Activated T-helper 17 cell treated with anti-CD3 and anti-CD28 coated beads, Interleukin-2, amount 50 U/mL, for 72 hours (primary cell): ENCODE results near the gene RCC2. TPM values are rescaled to one million over a fixed set of nuclear protein-coding genes. Genes with fewer than 3 reads are reported as not detected.
"Not testable (repeated sequence)": the region's sequence is repeated elsewhere in the genome, so short reads cannot be mapped to it uniquely, and the experiment has no call there.

Experiments used
- ATAC-seq: fragments of 150-1000 bp; cut with Tn5 transposase; replicated peaks from 2 replicates; pipeline ENCODE4 v1.10.0; 2021; ENCODE audit warnings: mild to moderate bottlenecking, moderate library complexity
- H3K27ac Mint-ChIP-seq: one replicate; pipeline ENCODE4 v1.8.0; 2022; ENCODE audit warnings: mixed read lengths
- H3K27me3 Mint-ChIP-seq: one replicate; pipeline ENCODE4 v1.8.0; 2022; ENCODE audit warnings: mixed read lengths
- H3K36me3 Mint-ChIP-seq: one replicate; pipeline ENCODE4 v1.8.0; 2022; ENCODE audit warnings: low read depth, mild to moderate bottlenecking, mixed read lengths
- H3K4me1 Mint-ChIP-seq: one replicate; pipeline ENCODE4 v1.8.0; 2022; ENCODE audit warnings: mixed read lengths
- H3K4me3 Mint-ChIP-seq: one replicate; pipeline ENCODE4 v1.8.0; 2022; ENCODE audit warnings: mild to moderate bottlenecking, mixed read lengths
- H3K9me3 Mint-ChIP-seq: one replicate; pipeline ENCODE4 v1.8.0; 2022; ENCODE audit warnings: mixed read lengths
- total RNA-seq, 2 donors: library from RNA; stranded (reverse); gene quantifications; one replicate each; pipeline ENCODE4 v1.2.3, GENCODE V29; 2022

Gene RCC2
- total RNA-seq, 2 donors from 2014 or later, result 60.5 to 108 TPM

DNA sequence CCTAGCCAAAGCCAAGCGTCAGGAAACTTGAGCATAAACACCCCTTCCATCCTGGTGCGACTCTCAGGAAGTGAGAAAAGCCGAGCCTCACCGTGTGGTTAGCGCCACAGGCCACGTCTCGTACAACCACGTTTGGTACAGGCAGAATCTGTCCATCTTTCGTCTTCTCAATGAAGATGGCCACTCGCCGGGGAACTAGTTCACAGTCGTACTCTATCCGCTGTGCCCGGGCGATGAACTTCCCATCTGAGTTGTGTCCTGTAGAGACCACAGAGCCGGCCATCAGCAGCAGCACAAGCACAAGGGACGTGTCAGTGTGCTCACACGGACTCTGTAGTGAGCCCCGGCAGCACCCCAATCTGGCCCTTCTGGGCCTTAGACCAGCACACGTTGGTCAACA is 23.1 kb downstream of the RCC2 start:
- Mint-ChIP-seq H3K4me1 (peaks cover 4% of the 10 kb centered on the region), H3K27me3 (no peaks in the 10 kb centered on the region), H3K36me3 (peaks cover 100% of the 10 kb centered on the region), H3K4me3 (no peak overlapping the region), H3K9me3 (no peaks in the 10 kb centered on the region), H3K27ac (no peak overlapping the region)
- no peak for ATAC-seq

DNA sequence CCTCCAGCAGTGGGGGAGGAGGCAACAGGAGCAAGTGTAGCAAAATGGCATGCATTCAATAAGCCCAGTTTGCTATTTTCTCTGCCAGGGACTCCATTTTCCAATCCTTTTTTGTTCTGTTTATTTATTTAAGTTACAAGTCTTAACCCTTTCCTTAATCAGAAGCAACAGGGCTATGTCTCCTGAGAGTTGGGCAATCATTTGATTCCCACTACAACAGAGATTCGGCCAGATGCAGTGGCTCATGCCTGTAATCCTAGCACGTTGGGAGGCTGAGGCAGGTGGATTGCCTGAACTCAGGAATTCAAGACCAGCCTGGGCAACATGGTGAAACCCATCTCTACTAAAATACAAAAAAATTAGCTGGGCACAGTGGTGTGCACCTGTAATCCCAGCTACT is 25.5 kb downstream of the RCC2 start:
- no peaks in the 10 kb centered on the region for H3K4me1 Mint-ChIP-seq
- no peak for ATAC-seq
- H3K27me3 Mint-ChIP-seq, result no peaks in the 10 kb centered on the region
- H3K9me3 Mint-ChIP-seq, result no peaks in the 10 kb centered on the region
- no peak overlapping the region for H3K4me3 Mint-ChIP-seq
- H3K36me3 Mint-ChIP-seq, result peaks cover 100% of the 10 kb centered on the region
- H3K27ac Mint-ChIP-seq, result no peak overlapping the region

DNA sequence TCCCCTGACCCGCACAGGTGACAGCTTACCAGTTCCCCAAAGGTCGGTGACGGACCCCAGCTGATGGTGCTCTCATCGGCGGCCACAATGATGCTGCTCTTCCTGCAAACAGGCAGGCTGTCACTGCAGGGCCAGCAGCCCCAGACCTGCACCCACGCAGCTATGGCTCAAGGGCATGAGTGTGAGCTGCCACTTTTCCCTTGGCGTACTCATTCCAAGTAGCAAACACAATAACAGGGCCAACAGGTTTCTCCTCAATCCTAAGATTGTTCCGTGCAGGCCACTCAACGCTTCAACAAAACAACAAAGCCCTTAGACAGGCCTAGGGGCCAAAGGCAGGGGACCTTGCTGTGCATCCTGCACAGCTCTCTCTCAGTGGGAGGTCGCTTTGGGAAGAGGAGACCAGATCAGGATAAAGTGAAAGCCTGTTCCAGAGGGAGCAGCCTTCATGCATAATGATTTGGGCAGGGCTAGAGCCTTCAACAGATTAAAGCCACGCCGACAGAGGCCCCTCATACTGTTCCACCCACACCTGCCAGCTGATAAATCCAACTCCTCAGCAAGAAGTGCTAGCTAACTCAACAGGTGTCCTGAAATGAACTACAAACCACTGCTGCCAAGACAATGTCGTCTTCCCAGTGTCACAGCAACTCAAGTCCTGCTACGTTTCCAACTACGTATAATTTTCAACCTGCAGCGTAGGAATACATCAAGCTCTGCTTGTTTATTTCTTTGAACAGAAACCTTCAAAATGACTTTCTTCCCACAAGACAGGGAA is 27.2 kb downstream of the RCC2 start:
- no peaks in the 10 kb centered on the region for H3K9me3 Mint-ChIP-seq
- H3K4me3 Mint-ChIP-seq, result no peak overlapping the region
- no peak overlapping the region for H3K27ac Mint-ChIP-seq
- no peaks in the 10 kb centered on the region for H3K27me3 Mint-ChIP-seq
- H3K36me3 Mint-ChIP-seq, result peaks cover 100% of the 10 kb centered on the region
- no peaks in the 10 kb centered on the region for H3K4me1 Mint-ChIP-seq
- ATAC-seq, result no peak

DNA sequence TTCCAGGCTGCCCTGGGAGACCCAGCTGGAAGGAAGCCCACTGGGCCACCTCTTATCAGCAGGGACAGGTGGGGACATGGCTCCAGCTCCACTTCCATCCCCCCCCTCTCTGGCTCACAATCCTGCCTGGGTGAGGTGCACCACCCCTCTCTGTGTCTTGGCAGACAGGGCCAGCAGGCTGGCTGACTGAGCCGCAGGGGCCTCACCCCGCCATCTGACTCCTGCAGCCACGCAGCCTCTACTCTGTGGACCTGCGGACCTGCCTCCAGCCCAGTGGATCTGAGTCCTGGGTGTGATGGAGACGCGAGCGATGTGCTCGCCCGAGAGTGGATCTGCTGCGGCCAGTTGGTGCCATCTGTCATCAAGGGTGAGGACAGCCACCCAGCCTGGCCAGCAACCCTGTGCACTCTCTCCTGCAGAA is 30.1 kb downstream of the RCC2 start:
- Mint-ChIP-seq H3K36me3 (peaks cover 82% of the 10 kb centered on the region), H3K4me1 (no peaks in the 10 kb centered on the region)
- ATAC-seq, result no peak

DNA sequence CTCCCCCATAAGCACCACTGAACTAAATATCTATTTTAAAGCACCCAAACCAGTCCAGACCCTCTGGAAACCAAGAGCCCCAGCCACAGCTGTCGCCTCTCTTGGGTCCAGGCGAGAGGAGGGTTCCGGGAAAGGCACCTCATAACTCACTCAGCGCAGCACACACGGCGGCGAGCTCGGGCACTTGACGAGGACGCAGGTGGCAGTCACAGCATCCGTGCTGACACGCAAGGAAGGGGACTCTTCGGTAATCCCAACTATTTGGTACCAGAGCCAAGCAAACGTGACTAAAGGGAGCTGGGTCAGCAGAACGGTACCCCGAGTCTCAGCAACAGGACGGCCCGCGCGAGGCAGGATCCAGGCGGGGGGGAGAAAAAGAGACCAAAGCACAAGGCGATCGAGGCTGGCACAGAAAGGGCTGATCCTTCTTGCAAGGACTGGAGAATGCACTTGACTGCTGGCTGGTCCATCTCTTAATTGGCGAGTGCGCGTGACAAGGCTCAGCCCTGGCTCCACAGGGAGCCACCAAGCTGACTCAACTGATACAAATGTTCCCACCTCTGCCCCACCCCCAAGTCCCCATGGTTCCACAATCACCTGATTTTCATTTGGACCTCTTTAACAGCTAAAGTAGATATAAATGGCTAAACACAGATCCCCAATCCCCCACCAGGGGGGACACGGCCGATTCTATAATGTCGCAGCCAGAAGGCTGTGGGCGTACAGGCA is 31.5 kb downstream of the RCC2 start:
- ATAC-seq, H3K9me3 Mint-ChIP-seq, H3K4me3 Mint-ChIP-seq, H3K27me3 Mint-ChIP-seq, H3K27ac Mint-ChIP-seq, H3K4me1 Mint-ChIP-seq: not testable (repeated sequence)
- H3K36me3 Mint-ChIP-seq, result peaks cover 68% of the 10 kb centered on the region

More for the DNA sequence above, 30.1 kb downstream of the RCC2 start:
- H3K4me3 Mint-ChIP-seq, result no peak overlapping the region
- no peaks in the 10 kb centered on the region for H3K9me3 Mint-ChIP-seq
- no peak overlapping the region for H3K27ac Mint-ChIP-seq
- no peaks in the 10 kb centered on the region for H3K27me3 Mint-ChIP-seq

DNA sequence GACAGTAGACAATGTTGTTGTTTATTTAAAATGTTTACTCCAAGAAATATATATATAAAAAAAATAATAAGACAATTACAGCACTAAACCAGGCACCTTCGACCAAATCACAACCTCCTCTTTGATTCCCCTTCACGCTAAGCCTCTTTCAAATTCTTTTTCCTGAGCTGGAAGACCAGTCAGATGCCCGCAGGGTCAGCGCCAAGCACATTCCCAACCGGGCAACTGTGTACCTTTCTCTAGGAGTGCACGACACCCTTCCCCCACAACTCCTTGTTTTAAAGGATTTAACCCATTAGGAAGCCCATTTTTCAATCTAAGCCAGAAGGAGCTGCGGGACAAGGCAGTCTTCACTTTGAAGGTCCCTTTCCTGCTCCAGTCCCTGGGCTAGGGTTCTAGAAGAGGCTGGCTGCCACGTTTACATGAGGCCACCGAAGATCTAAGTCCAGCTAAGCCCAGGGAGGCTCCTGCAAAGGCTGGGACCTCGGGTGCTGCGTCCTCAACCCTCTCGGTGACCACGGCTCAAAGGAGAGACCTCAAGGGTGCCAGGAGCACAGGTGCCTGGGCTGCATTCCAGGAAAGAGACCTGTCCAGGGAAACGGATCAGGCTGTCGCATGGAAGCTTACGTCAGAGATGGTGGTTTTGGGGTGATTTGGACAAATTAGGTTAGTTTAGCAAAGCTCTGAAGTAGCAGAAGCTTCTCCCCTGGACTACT is 32.6 kb downstream of the RCC2 start:
- not testable (repeated sequence) for ATAC-seq, H3K4me3 Mint-ChIP-seq, H3K27ac Mint-ChIP-seq, H3K27me3 Mint-ChIP-seq, H3K4me1 Mint-ChIP-seq, H3K9me3 Mint-ChIP-seq
- peaks cover 57% of the 10 kb centered on the region for H3K36me3 Mint-ChIP-seq

DNA sequence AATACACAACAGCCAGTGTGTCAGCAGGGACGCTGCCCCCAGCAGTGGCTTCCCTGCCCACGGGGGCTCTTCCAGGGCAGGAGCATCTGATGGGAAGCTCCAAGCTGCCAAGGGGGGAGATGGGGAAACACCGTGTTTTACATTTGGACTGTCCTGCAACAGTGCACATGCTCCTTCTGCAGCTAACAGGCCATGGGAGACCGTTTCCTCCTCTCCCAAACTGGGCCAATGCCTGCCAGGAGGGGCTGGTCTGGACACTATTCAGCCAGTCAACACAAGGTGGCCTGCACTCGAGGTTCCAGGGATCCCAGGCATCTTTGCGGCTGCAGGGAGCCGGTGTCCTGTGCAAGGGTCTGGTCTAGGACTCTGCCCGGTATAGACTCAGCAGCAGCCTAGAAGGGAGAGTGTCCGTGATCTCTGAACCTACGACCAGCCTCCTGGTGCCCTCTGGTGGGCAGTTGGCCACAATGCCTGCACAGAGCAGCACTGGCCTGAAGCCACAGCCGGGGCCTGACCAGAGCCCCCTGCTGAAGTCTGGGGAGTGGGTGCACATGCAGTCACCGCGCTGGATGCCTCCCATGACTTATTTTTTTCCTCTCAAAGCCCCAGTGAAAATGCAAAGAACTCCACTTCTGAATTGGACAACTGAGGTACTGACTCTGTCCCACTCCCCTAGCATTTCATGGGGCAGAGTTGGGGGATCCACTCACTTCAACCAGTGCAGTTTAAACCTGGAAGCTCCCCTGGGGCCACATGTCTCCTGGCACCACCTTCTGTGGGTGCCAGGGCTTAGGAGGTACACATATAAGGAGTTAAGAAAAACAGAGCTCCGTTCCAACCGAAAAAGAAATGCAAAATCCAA is 33.3 kb downstream of the RCC2 start:
- Mint-ChIP-seq H3K27me3 (no peaks in the 10 kb centered on the region), H3K9me3 (no peaks in the 10 kb centered on the region), H3K4me3 (no peak overlapping the region), H3K27ac (no peak overlapping the region), H3K36me3 (peaks cover 49% of the 10 kb centered on the region), H3K4me1 (no peaks in the 10 kb centered on the region)
- peak; percentile 82 for ATAC-seq

DNA sequence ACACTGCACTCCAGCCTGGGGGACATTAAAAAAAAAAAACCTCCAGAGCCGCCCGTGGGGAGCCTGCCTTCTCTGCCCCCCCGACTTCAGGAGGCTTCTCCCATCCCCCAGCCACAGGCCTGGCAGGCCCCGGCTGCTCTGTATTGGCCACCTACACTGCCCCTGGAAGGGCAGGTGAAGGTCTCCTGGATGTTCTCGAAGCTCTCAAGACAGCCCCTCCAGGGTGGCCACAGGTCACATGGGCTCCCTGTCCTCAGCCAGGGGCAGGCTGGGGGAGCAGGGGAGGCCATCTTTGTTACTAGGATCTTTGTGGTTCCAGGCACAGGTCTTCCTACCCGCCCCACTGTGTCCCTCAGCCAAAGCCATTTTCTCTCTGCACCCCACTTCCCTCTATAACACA is 34.7 kb downstream of the RCC2 start:
- Mint-ChIP-seq H3K4me3 (no peak overlapping the region), H3K27ac (no peak overlapping the region), H3K9me3 (no peaks in the 10 kb centered on the region), H3K27me3 (no peaks in the 10 kb centered on the region), H3K4me1 (no peaks in the 10 kb centered on the region), H3K36me3 (peaks cover 36% of the 10 kb centered on the region)
- no peak for ATAC-seq

DNA sequence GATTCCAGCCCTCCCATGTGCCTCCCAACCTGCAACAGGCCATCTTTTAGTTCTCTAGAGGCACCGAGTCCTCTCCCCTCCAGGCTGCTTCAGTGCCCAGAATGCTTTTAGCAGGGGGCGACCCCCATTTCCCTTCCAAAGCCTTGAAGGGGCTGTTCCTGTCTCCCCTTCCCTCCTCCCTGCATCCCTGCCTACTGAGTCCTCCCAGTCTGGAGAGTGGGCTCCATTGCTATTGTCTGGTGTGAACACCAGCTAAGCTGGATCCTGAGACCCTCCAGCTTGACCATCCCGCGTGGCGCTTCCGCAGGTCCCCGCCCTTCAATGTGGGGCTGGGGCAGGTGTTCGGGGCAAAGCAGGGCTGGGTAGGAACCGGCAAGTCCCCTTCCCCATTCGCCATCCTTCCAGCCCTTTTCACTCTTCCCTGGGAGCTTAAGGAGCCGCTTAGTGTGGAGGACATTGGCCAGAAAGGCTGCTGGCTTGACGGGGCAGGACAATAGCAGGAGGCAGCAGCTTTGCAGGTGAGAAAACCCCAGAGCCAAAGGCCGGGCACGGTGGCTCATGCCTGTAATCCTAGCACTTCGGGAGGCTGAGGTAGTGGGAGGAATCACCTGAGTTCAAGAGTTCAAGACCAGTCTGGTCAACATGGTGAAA is 35.3 kb downstream of the RCC2 start:
- Mint-ChIP-seq H3K36me3 (peaks cover 30% of the 10 kb centered on the region), H3K4me1 (no peaks in the 10 kb centered on the region), H3K4me3 (no peak overlapping the region), H3K9me3 (no peaks in the 10 kb centered on the region), H3K27me3 (no peaks in the 10 kb centered on the region), H3K27ac (no peak overlapping the region)
- no peak for ATAC-seq

DNA sequence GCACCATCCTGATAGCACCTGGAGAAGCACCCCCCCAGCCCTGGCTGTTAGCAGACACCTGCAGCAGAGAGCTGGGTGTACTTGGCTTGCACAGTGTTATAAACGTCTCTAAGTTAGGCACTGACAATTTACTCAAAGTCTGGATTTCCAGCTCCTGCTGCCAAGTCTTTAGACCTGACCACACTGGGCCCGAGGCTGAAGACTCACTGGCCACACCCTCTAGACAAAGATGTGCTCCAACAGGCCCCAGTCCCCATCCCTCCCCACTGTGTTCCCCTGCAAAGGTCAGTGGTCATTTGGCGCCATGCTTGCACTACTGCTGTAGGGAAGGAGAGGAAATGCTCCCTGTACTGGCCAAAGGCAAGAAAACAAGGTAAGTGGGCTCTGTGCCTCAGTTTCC is 36.4 kb downstream of the RCC2 start:
- Mint-ChIP-seq H3K4me3 (no peak overlapping the region), H3K4me1 (no peaks in the 10 kb centered on the region), H3K9me3 (no peaks in the 10 kb centered on the region), H3K27me3 (no peaks in the 10 kb centered on the region), H3K27ac (no peak overlapping the region), H3K36me3 (peaks cover 19% of the 10 kb centered on the region)
- no peak for ATAC-seq

DNA sequence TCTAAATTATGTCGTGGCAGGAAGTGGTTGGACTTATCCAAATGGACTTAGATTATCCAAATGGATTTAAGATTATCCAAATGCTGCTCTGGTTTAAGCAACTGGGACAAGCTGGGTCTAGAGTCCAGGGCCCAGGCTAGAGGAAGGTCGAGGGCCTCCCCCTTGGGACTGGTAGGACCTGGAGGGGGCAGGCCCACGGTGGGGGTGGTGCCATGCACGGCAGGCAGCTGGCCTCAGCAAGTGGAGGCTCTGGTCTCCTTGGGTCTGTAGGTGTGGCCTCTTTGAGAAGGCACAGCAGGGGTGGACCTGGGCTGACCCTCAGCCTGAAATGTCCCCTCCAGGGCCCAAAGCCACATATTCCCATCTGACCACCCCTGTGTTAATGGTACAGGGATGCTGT is 37.6 kb downstream of the RCC2 start:
- no peak overlapping the region for H3K27ac Mint-ChIP-seq
- H3K4me3 Mint-ChIP-seq, result no peak overlapping the region
- H3K27me3 Mint-ChIP-seq, result no peaks in the 10 kb centered on the region
- no peaks in the 10 kb centered on the region for H3K9me3 Mint-ChIP-seq
- H3K4me1 Mint-ChIP-seq, result no peaks in the 10 kb centered on the region
- H3K36me3 Mint-ChIP-seq, result peaks cover 7% of the 10 kb centered on the region
- no peak for ATAC-seq

DNA sequence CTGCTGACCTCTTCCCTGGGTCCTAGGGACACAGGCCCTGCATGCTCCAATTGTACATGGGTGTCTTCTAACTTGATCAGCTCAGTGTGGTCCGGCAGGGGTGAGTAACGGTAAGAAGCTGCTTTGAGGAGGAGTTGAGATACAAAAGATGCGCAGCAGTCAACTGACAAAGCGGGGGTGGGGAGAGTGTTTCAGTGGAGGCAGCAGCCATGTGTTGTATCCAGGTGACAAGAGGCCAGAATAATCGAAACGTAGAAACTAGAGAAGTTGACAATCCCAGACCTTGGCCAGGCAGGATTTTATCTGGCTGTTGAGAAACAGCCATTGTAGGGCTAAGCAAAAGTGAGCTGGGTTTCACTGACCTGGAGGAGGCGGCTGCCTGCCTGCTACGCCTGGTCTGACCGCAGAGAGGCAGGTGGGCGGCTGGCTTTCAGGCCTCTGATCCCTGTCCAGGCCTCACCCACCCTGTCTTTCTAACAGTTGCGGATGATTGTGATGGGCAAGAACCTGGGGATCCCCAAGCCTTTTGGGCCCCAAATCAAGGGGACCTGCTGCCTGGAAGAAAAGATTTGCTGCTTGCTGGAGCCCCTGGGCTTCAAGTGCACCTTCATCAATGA is 38.6 kb downstream of the RCC2 start:
- Mint-ChIP-seq H3K27ac (no peak overlapping the region), H3K9me3 (no peaks in the 10 kb centered on the region), H3K4me3 (no peak overlapping the region), H3K4me1 (no peaks in the 10 kb centered on the region), H3K27me3 (no peaks in the 10 kb centered on the region), H3K36me3 (no peaks in the 10 kb centered on the region)
- ATAC-seq, result no peak

DNA sequence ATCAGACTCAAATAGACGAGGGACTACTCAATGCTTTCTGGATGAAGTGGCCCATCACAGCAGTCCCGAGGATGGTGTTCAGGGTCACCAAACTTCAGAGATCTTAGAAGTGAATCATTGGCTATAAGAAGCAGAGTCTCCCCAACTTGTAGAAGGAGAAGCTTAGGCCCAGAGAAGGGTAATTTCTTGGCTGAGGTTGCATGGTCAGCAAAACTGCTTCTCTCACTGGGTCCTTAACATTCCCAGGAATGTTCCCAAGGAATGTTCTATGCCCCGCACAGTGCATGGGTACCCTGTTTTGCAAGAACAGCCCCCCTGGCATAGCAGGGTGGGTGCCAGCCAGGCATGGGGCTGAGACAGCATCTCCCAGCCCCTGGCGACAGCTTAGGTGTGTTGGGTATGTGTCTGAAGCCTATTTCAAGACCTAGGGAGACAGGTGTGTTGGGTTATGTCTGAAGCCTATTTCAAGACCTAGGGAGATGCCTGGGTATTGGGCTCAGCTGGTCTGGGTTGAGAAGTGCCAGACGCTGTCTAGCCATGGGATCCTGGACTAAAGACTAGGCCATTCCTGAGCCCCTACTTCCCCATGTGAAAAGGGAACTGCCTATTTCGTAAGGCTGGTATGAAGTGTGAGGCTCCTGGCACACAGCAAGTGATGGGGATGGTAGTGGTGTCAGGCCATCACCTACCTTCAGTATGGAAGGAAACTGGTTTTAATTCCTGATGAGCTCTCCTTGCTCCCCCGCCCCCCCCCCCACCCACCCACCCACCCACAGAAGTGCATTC is 41.4 kb downstream of the RCC2 start:
- no peak for ATAC-seq
- Mint-ChIP-seq H3K36me3 (no peaks in the 10 kb centered on the region), H3K4me3 (no peak overlapping the region), H3K27me3 (no peaks in the 10 kb centered on the region), H3K4me1 (peaks cover 2% of the 10 kb centered on the region), H3K9me3 (no peaks in the 10 kb centered on the region), H3K27ac (no peak overlapping the region)
